Measurements from ENCODE around the gene TRIM14.
"Not testable (repeated sequence)": the region's sequence is repeated elsewhere in the genome, so short reads cannot be mapped to it uniquely, and the experiment has no call there.

The TRIM14 gene

DNA sequence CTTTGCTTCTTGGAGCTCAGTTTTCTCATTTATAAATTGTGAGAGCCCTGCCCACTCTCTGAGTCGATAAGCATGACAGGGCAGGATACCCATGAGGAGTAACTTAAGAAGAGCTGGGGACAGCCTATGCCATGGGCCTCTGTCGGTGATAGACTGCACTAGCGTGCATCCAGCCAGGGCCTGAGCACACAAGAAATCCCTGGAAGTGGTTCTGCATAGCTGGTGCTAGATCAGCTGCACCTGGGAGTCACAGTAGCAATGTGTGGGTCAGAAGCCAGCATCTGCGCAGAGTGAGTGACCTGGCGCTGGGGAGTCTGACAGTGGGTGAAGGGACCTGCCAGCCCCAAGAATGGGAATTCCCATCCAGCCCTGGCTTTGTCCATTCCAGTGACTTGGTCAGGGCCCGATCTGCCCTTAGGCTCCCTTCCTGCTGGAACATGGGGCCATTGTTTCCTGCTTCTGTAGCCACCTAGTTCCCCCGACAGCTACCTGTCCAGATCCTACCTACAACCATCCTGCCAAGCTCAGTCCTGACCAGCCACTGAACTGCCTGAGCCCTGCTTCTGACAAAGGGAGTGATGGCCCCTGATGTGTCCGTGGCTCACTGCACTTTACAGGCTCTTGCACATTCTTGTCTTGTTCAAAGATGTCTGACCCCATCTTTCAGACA lies 98.4 kb downstream of the TRIM14 start:
- TF ChIP-seq CTCF (conservative IDR thresholded peaks at IDR 0.05), result no peak
- no peak overlapping the region for H3K27ac ChIP-seq

GRCh38 chr9:98019869-98020268 lies 99.2 kb downstream of the TRIM14 start:
- H3K27ac ChIP-seq, result not testable (repeated sequence)

All from VCaP (cell line).